GM19025 (cell line): ENCODE measurements around the gene CLIP3.
"Not testable (repeated sequence)": the region's sequence is repeated elsewhere in the genome, so short reads cannot be mapped to it uniquely, and the experiment has no call there.

ENCODE experiments used
- ATAC-seq: cut with Tn5 transposase; IDR thresholded peaks from one replicate; pipeline ENCODE4 v1.9.1; 2021; ENCODE audit warnings: mild to moderate bottlenecking, low read depth, moderate library complexity; ENCODE audit not compliant: unreplicated experiment

CLIP3 gene

GRCh38 chr19:36049080-36049698, 16.5 kb upstream of the CLIP3 start:
- no peak for ATAC-seq

- no peak for ATAC-seq
Measured at GRCh38 chr19:36047835-36048234, 15.2 kb upstream of the CLIP3 start.

GRCh38 chr19:36046443-36047050, 13.9 kb upstream of the CLIP3 start:
- ATAC-seq: no peak

DNA sequence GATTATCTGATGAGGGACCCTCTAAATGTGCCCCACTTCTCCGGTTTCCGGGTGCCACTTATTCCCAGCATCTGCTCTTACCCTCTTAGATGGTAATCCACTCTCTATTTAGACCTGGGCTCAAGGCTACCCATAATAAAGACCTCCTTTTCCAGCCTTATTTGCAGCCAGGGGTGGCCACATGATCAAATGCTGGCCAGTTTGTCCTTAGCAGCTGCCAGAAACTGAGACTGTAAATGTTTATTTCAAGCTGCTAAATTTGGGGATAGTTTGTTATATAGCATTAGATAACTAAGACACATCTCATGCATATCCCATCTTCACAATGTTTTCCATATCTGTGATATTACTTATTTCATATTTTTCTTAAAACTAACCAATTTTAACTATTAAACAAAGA, 11.3 kb upstream of the CLIP3 start:
- ATAC-seq: no peak

DNA sequence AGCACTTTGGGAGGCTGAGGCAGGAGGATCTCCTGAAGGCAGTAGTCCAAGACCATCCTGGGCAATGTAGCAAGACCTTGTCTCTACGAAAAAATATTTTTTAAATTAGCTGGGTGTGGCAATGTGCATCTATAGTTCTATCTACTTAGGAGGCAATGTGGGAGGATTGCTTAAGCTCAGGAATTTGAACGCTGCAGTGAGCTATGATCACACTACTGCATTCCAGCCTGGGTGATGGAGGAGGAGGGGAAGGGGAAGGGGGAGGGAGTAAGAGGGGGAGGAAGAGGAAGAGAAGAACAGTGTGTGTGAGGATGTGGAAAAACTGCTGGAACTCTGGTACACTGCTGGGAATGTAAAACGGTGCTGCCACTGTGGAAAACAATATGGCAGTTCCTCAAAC, 9.2 kb upstream of the CLIP3 start:
- no peak for ATAC-seq

GRCh38 chr19:36041092-36041491, 8.4 kb upstream of the CLIP3 start:
- not testable (repeated sequence) for ATAC-seq

DNA sequence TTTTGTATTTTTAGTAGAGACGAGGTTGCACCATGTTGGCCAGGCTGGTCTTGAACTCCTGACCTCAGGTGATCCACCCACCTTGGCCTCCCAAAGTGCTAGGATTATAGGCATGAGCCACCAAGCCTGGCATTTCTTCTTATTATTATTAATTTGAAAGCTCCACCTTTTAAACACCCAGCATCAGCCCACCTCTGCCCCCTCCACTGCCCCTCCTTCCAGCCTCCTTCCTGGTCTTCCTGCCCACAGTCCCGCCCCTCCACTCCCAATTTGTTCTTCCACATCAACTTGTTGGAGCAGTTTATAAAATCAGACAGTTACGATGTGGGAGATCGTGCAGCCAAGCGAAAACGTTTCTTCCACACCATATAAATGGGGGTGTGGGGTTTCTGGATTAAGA, 7.8 kb upstream of the CLIP3 start:
- ATAC-seq: no peak

GRCh38 chr19:36031308-36031707, 1.4 kb downstream of the CLIP3 start:
- no peak for ATAC-seq

- ATAC-seq: no peak
Measured at GRCh38 chr19:36030264-36031148, 2.2 kb downstream of the CLIP3 start.

DNA sequence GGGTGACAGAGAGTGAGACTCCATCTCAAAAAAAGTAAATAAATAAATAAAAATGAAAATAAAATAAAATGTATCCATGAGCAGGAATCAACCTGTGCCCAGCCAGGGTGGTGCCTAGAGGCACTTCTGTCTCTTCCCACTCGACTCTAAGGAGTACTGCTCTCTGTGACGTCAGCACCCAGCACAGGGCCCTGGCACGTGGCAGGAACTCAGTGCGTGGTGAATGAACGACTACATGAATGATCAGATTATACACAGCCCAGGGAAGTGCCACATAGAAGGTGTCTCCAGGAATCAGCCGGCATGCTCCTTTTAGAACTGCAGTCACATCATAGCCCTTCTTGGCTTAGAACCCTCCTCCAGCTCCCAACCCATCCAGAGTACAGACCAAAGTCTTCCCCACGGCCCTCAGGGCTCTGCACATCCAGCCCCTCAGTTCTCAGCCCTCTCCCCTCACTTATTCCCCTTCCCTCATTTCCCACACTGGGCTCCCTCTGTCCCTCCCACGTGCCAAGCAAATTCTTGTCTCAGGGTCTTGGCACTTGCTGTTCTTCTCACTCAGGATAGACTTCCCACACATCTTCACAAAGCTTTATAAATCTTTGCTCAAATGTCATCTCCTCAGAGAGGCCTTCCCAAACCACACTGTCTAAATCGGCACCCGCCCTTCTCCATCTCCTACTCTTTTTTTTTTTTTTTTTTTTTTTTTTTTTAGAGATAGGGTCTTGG, 4.2 kb downstream of the CLIP3 start:
- no peak for ATAC-seq

DNA sequence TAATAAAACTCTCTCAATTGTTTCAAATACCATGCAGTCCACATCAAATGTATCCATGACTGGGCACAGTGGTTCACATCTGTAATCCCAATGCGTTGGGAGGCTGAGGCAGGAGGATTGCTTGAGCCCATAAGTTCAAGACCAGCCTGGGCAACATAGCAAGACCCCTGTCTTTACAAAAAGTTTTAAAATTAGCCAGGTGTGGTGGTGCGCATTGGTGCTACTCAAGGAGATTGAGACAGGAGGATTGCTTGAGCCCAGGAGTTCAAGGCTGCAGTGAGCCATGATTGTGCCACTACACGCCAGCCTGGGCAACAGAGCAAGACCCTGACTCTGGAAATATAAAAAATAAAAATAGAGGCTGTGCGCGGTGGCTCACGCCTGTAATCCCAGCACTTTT, 5.0 kb downstream of the CLIP3 start:
- no peak for ATAC-seq

GRCh38 chr19:36026091-36026876, 6.4 kb downstream of the CLIP3 start:
- no peak for ATAC-seq

- no peak for ATAC-seq
Measured at GRCh38 chr19:36025541-36025940, 7.1 kb downstream of the CLIP3 start.

DNA sequence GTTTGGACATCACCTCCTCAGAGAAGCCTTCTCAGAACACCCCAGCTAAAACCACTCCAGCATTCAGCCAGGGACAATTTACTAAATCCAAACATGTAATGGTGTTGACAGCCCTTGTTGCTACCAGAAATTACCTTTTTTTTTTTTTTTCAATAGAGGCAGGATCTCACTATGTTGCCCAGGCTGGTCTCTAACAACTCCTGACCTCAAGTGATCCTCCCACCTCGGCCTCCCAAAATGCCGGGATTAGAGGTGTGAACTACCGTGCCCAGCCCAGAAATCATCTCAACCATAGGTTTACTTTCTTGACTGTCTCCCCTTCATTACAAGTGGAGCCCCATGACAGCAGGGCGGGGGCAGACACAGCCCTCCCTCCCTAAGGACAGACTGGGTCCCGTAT, 9.2 kb downstream of the CLIP3 start:
- no peak for ATAC-seq

GRCh38 chr19:36019061-36019670, 13.5 kb downstream of the CLIP3 start:
- ATAC-seq: no peak

GRCh38 chr19:36014012-36014924, 18.4 kb downstream of the CLIP3 start, which contains the start of gene ALKBH6:
ALKBH6 (minus strand) TSS chr19:36014213; CDS start chr19:36013397, 816 bp downstream.
- peak; percentile 95 for ATAC-seq

DNA sequence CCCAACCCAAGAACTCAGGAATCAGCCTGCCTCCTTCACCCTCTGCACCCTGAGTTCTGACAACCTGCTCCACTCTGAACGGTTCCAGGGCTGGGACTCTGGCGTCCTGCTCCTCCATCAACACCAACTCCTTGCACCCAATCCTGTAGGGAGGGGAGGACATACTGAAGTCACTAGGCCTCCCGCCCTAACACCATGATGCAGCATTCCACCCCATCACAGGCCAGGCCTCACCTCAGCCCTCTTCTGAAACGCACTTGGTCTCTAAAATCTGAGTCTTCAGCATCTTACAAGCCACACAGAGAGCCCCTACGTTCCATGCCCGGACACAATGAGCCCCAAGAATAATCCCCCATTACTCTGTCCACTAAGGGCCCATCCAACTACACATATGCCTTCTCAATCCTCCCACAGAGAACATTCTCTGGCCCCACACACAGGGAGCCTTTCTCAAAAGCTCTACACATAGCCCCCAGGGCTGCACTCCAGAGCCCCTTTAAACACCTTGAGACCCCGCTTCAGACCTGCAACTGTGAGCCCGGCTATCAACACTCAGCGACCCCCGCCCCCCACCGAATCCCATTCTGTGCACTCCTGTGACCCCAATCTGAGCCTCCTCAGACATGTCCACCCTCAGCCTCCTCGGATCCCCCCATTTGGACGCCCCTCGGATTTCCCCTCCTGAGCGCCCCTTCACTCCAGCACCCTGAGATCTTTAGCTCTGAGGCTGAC, 19.2 kb downstream of the CLIP3 start:
- no peak for ATAC-seq

- ATAC-seq: no peak
Measured at GRCh38 chr19:36010402-36010801, 22.3 kb downstream of the CLIP3 start.
